GM18861 (cell line): ENCODE data around the gene CLCN3.
"Not testable (repeated sequence)": the region's sequence is repeated elsewhere in the genome, so short reads cannot be mapped to it uniquely, and the experiment has no call there.

Source experiments
- ATAC-seq: cut with Tn5 transposase; IDR thresholded peaks from one replicate; pipeline ENCODE4 v1.9.1; 2021; ENCODE audit not compliant: unreplicated experiment

Gene CLCN3

GRCh38 chr4:169690787-169691186 lies 70.4 kb downstream of the CLCN3 start:
- ATAC-seq: no peak

DNA sequence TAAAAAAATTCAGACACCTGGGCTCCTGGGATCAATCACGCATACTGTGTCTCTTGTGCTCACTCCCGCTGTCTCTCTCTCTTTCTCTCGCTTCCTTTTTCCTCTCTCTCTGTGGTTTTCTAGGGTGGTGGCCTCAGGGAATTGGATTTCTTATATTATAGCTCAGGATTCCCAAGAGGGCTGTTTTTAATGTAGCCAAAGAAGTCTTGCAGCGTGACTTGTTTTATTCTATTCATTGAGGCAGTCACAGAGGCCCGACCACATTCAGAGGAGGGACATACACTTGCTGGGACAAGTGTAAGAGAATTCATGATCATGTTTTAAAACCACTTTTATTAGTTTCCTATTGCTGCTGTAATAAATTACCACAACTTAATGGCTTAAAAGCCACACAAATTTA lies 78.0 kb downstream of the CLCN3 start:
- no peak for ATAC-seq

GRCh38 chr4:169707958-169708643 lies 87.7 kb downstream of the CLCN3 start:
- no peak for ATAC-seq

GRCh38 chr4:169715826-169716225 lies 95.4 kb downstream of the CLCN3 start:
- no peak for ATAC-seq

- no peak for ATAC-seq
Observed at GRCh38 chr4:169716677-169717076, 96.3 kb downstream of the CLCN3 start.

GRCh38 chr4:169720529-169720928 lies 100.2 kb downstream of the CLCN3 start:
- no peak for ATAC-seq

- no peak for ATAC-seq
Observed at GRCh38 chr4:169723207-169723965, 103.0 kb downstream of the CLCN3 start.

DNA sequence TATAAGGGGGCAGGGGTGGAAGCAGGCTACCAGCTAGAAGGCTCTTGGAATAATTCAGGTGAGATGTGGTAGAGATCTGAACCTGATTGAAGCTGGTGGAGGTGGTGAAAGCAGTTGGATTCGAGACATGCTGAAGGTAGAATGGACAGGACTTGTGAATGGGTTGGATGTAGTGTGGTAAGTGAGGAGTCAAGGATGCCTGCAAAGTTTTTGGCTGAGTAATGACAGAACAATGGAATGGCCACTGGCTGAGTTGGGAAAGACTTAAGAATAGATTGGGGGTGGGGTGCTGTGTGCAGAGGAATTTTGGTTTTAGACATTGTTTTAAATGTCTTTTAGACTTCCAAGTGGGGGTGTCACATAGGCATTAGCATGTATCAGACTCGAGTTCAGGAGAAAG lies 103.9 kb downstream of the CLCN3 start:
- ATAC-seq: no peak

DNA sequence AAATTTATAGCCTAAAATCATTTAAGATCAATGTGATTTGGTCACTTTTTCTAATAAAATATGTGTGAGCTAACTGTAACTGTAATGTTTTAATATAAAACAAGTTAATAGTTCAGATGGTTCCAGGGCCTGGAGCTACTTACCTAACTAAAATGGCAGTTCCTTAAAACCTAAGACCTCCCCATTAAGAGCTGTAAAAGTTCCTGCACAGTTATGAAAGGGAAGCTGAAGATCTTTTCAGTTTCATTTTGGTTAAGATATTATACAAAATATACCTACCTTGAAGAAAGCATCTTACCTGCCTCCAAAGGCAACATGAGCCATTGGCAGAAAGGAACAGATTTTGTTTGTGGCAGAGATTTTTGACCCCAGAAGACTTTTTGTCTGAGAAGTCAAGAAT lies 107.2 kb downstream of the CLCN3 start:
- no peak for ATAC-seq

GRCh38 chr4:169730564-169730963 lies 110.2 kb downstream of the CLCN3 start:
- no peak for ATAC-seq

GRCh38 chr4:169738604-169739003 lies 118.2 kb downstream of the CLCN3 start:
- not testable (repeated sequence) for ATAC-seq

- no peak for ATAC-seq
Observed at GRCh38 chr4:169741569-169741968, 121.2 kb downstream of the CLCN3 start.

DNA sequence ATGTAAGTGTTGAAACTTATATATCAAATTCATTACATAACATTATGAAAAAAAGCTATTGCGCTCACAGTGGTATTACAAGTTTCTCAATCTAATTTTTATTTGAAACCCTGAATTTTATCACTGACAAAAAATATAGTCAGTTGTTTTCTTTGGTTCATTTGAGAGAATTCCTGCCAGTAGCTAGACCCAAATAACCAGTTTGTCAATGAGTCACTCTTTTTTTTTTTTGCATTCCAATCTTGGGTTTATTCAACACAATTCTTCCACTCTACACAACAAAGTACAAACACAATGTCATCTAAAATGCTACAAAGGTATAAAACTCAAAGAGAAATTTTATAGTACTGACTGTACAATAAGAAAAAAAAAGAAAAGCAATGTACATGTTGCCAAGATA lies 124.2 kb downstream of the CLCN3 start:
- no peak for ATAC-seq

- ATAC-seq: no peak
Observed at GRCh38 chr4:169745291-169745690, 124.9 kb downstream of the CLCN3 start.

GRCh38 chr4:169756971-169757574 lies 136.7 kb downstream of the CLCN3 start:
- ATAC-seq: no peak

GRCh38 chr4:169757575-169758184 lies 137.3 kb downstream of the CLCN3 start, which contains the start of gene HPF1:
TSS of gene HPF1 (minus strand) at chr4:169757944. CDS start at chr4:169757877, 67 bp downstream.
- ATAC-seq: peak; percentile 93

GRCh38 chr4:169758401-169758962 lies 138.1 kb downstream of the CLCN3 start:
- ATAC-seq: no peak

DNA sequence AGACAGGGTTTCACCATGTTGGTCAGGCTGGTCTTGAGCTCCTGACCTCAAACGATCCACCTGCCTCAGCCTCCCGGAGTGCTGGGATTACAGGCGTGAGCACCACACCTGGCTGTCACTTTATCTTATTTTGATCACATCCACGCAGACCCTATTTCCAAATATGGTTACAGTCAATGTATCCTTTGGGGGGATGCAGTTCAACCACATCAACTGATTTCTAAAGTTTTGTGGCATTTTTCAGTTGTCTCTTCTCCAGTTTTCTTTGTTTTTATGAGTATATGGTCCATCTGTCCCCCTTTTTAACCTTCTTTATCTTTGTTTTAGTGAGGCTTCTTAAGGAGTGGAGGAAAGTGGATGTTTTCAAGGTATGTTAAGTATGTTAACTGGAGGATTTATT lies 141.5 kb downstream of the CLCN3 start:
- ATAC-seq: no peak

GRCh38 chr4:169765835-169766234 lies 145.5 kb downstream of the CLCN3 start:
- ATAC-seq: no peak

- ATAC-seq: no peak
Observed at GRCh38 chr4:169766741-169767140, 146.4 kb downstream of the CLCN3 start.

DNA sequence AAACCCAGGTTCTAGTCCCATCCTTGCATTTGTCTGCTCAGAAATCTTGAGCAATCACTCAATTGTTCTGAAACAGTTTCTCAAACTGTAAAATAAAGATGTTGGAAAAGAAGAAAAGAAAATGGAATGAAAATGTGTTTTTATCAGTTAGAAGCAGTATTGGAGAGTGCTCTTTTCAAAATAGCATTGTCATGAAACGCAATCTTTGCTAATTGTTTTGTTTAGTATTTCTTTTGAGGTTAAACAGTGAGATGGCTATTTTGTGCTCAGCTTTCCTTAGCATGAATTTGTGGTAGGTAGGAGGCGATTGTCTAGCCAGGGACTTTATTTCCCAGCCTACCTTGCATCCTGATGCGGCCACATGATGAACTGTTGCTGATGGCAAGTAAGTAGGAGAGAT lies 148.0 kb downstream of the CLCN3 start:
- ATAC-seq: no peak
